SK-N-MC (cell line): ENCODE data around the gene FRMD4A.

ENCODE experiments used
- DNase-seq: peaks from one replicate; pipeline ENCODE4 v3.0.0-alpha.2; 2011; ENCODE audit warnings: low read depth, low spot score
- H3K27ac ChIP-seq: fragments of 200-600 bp; sonication (generic); 2 replicates; pipeline ENCODE4 v1.5.1; 2016; ENCODE audit warnings: mixed run types
- H3K36me3 ChIP-seq: fragments of 200-600 bp; sonication (generic); 2 replicates; pipeline ENCODE4 v1.6.1; 2017; ENCODE audit warnings: antibody characterized with exemption, low read length, mixed read lengths; ENCODE audit not compliant: insufficient read depth
- H3K4me3 ChIP-seq: fragments of 200-600 bp; sonication (generic); 2 replicates; pipeline ENCODE4 v1.5.1; 2016
- H3K9ac ChIP-seq: fragments of 200-600 bp; sonication (generic); 2 replicates; pipeline ENCODE4 v1.8.0; 2017; ENCODE audit warnings: mixed run types, mixed read lengths; ENCODE audit not compliant: insufficient read length
- H3K9me3 ChIP-seq: fragments of 200-600 bp; sonication (generic); 2 replicates; pipeline ENCODE4 v1.6.1; 2017; ENCODE audit warnings: low read depth, mild to moderate bottlenecking, antibody characterized with exemption, low read length, moderate library complexity, mixed read lengths
- EZH2 ChIP-seq: fragments of 200-600 bp; sonication (generic); IDR thresholded peaks from one replicate; pipeline ENCODE4 v1.6.1; 2017; ENCODE audit warnings: antibody characterized with exemption
- FOXP2 ChIP-seq: optimal IDR thresholded peaks from 2 replicates; pipeline ENCODE3; 2011; ENCODE audit warnings: mild to moderate bottlenecking, moderate library complexity; ENCODE audit not compliant: insufficient read depth; ENCODE audit errors: extremely low read length, control extremely low read depth
- POLR2AphosphoS5 ChIP-seq: IDR thresholded peaks from 2 replicates; pipeline ENCODE4 v1.6.1; 2012; ENCODE audit warnings: mild to moderate bottlenecking, low read depth, low read length, borderline replicate concordance

FRMD4A gene

DNA sequence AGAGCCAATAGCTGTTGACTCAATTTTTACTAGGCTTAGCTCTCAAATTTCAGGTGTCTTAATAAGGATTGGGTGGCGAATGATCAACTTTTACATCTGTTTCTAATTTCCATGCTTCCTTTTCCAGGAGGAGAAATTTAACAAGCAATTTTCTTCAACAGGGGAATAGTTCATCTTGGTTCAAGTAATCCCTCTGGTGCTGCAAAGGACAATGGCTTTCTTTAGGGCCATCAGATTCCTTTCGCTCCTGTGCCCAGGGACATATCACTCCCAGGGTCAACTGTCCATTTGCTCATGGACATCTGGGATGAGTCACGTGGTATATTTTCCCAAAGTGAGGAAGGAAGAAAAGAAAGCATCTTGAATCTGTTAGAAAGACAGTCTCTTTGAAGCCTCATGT, 313.3 kb downstream of the FRMD4A start:
- Histone ChIP-seq H3K9me3 (no peaks in the 10 kb centered on the region), H3K9ac (no peak overlapping the region), H3K27ac (no peak overlapping the region), H3K36me3 (no peaks in the 10 kb centered on the region), H3K4me3 (no peak overlapping the region)
- DNase-seq, result no peak
- no peak for TF ChIP-seq FOXP2
- TF ChIP-seq POLR2AphosphoS5, result no peak
- no peak for TF ChIP-seq EZH2

DNA sequence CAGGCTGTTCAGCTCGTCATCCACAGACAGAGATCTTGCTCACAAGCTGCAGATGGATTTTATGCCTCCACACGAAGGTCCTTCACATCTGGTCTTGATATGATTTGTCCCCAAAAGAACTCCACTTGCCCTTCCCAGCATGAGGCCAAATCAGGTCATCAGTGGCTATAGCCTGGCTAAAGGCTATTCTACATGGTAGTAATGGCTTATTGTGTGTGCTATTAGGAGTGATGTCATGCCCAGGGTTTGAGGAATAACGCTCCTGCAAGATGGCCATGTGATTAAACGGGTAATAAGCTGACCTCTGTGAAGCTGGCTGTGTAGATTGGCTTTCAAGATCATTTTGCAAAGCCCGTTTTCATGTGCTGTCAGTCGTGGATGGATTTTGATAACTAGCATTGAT, 313.8 kb downstream of the FRMD4A start:
- Histone ChIP-seq H3K4me3 (no peak overlapping the region), H3K9me3 (no peaks in the 10 kb centered on the region), H3K9ac (no peak overlapping the region), H3K27ac (no peak overlapping the region), H3K36me3 (no peaks in the 10 kb centered on the region)
- no peak for DNase-seq
- TF ChIP-seq EZH2 (no peak), POLR2AphosphoS5 (no peak), FOXP2 (no peak)

DNA sequence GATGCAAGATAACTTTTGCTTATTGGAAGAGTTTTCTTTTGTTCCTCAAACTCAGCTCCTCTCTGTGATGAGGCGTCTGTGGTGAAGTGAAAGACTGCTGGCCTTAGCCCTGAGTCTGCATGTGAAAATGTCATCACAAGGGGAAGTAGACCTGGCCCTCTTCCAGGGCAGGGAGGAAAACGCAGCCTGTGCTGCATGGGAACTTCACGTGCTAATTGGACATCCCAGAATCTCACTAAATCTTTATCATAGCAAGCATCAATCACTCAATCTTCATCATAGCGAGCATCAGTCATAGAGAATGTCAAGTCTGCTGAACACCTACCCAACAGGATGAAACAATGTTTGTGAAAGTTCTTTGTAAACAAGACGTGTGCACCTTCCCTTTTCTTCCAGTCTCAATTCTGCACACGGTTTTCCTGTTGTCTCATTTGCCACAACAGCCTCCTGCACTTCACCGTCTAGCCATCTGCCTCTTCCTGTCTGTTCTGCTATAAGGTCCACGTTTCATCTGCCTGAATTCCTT, 314.6 kb downstream of the FRMD4A start:
- no peak overlapping the region for H3K9ac ChIP-seq
- no peak for DNase-seq

DNA sequence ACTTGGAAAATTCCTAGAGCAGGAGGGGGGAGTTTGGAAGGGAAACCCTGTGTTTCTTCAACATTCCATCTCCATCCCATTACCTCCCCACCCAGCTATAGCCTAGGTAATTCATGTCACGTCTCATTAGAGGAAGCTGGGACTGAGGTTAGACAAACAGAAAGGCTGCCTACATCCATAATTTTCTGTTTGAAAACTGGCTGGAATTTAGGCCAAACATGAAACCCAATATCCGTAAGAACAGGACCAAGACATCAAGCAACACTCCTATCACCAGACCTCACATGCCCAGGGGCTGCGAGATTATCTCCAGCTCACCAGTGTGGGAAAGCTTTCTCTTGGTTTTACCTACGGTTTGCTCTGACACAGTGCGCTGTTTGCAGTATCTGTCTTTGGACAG, 316.3 kb downstream of the FRMD4A start:
- no peak for DNase-seq
- TF ChIP-seq EZH2, result no peak
- no peak for TF ChIP-seq POLR2AphosphoS5
- Histone ChIP-seq H3K27ac (no peak overlapping the region), H3K9ac (no peak overlapping the region), H3K9me3 (no peaks in the 10 kb centered on the region), H3K4me3 (no peak overlapping the region), H3K36me3 (no peaks in the 10 kb centered on the region)

More for the DNA sequence above, 314.6 kb downstream of the FRMD4A start:
- no peak for TF ChIP-seq EZH2
- TF ChIP-seq FOXP2, result no peak
- TF ChIP-seq POLR2AphosphoS5, result no peak
- no peak overlapping the region for H3K4me3 ChIP-seq
- no peaks in the 10 kb centered on the region for H3K9me3 ChIP-seq
- no peak overlapping the region for H3K27ac ChIP-seq
- no peaks in the 10 kb centered on the region for H3K36me3 ChIP-seq

DNA sequence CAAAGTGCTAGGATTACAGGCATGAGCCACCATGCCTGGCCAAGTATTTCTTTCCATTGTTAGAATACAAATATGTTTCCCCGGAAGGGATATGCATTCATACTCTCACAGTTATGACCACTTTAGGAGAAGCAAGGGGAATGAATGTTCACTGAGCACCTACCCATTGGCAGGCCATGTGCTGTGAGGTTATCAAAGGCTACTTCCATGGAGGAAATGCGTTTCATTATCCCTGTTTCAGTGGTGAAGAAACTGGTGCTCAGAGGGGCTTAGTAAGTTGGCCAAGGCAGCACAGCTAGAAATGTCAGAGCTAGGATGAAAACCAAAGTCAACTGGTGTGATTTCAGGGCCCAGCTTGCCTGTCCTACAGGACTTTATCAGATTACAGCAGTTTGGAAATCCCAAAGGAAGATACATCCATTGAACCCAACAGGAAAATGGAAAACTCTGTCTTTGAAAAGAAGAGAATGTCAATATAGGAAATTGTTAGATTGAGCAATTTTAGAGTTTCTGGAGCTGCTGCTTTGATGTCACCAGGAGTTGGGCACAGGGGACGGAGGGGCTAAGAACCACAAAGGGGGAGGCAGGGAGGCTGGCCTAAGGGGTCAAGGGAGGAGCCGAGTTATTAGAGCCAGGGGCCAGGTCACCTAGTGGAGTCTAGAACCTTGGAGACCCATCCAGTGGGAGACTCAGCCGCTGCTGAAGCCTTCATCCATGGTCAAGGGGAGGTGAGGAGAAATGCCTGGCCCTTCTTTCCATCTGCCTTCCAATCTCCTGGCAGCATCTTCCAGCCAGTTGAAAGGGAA, 319.8 kb downstream of the FRMD4A start:
- DNase-seq, result no peak
- H3K9ac ChIP-seq, result no peak overlapping the region
- TF ChIP-seq EZH2 (no peak), FOXP2 (no peak), POLR2AphosphoS5 (no peak)
- H3K27ac ChIP-seq, result no peak overlapping the region
- no peak overlapping the region for H3K4me3 ChIP-seq
- no peaks in the 10 kb centered on the region for H3K9me3 ChIP-seq
- H3K36me3 ChIP-seq, result no peaks in the 10 kb centered on the region

DNA sequence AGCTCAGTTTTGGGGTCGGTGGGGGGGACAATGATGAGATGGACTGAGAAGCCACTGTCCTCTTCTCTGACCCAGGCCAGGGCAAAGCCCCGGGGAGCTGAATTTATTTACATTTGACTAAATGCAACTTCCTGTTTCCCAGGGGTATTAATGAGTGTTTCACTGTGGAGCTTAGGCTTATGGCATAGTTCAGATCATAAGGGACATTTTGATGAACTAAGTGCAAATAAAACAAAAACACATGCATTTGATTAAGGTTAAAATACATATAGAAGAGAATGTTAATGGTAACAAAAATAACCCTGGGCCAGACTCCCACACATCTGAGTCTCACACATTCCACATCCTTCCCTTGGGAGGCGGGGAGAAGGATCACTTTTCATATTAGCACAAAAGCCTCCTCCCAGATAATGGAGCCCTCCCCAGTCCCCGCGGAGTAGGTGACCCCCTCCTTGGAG, 320.6 kb downstream of the FRMD4A start:
- Histone ChIP-seq H3K36me3 (no peaks in the 10 kb centered on the region), H3K27ac (no peak overlapping the region), H3K9me3 (no peaks in the 10 kb centered on the region), H3K9ac (no peak overlapping the region), H3K4me3 (peak overlapping the region; percentile 60)
- TF ChIP-seq FOXP2 (no peak), EZH2 (no peak), POLR2AphosphoS5 (no peak)
- DNase-seq, result no peak

DNA sequence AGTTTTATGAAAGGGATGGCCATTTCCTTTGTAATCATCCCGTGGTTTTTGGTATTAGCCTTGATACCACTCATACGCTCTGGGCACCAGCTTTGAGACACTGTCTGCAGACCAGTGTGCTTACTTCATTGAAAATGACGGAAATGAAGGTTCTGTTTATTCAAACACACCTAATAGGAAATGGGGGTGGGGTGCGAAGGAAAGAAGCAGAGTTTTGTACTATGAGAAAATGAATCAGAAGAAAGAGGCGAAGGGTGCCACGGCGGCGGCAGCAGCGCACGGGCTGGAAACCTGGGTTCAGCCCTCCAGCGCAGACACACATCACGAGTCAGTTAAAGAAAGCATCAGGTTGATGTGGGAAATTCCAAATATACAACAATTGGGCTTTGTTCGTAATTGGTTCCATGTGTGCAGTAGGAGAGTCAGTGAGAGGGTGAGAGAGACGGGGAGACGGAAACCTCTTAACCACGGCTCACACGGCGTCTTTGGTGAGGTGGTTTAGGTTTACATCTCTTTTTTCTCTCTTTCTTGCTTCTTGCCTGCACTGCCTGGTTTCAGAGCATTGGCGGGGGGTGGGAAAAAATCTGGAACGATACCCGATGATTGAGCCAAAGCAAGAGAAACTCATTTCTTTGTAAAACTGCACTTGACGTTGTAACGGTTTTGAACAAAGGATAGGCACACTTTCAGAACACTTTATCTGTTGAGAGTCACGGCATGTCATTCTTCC, 321.2 kb downstream of the FRMD4A start:
- Histone ChIP-seq H3K9me3 (no peaks in the 10 kb centered on the region), H3K27ac (no peak overlapping the region), H3K36me3 (no peaks in the 10 kb centered on the region), H3K4me3 (peak overlapping the region; percentile 60), H3K9ac (no peak overlapping the region)
- DNase-seq, result no peak
- no peak for TF ChIP-seq POLR2AphosphoS5
- no peak for TF ChIP-seq EZH2
- TF ChIP-seq FOXP2, result no peak

DNA sequence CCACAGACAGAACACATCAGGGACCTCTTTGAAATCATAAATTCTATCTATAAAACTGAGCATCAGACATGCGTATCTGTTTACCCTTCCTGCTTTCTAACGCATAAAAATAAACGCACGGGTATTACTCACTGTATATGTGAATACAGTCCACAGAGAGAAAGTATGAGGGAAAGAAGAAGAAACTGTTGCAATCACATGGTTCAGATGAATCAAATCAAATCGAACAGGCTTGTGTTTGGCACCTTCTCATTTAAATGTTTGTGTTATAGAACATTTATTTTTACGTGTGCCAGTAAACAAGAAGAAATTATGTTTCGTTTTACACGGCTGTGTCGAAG, 322.0 kb downstream of the FRMD4A start:
- Histone ChIP-seq H3K36me3 (no peaks in the 10 kb centered on the region), H3K27ac (no peak overlapping the region), H3K9ac (no peak overlapping the region), H3K9me3 (no peaks in the 10 kb centered on the region), H3K4me3 (peak overlapping the region; percentile 60)
- TF ChIP-seq POLR2AphosphoS5 (no peak), EZH2 (no peak), FOXP2 (no peak)
- no peak for DNase-seq

DNA sequence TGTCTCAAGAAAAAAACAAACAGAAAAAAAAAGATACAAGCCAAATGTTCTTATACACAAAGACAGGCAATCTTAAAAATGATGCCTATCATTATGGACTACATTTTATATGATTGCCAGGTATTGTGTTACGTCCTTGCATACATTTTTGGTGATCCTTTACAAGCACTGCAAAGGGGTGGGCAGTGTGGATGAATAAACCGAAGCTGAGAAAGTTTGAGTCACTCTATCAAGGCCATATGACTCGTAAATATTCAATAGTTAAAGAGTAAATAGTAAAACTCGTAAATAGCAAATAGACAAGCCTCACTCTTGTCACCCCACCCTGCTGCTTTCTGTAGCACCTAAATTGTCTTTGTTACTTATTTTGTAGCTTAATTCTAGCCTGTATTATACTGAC, 326.2 kb downstream of the FRMD4A start:
- TF ChIP-seq FOXP2 (no peak), POLR2AphosphoS5 (no peak), EZH2 (no peak)
- Histone ChIP-seq H3K9me3 (no peaks in the 10 kb centered on the region), H3K4me3 (no peak overlapping the region), H3K9ac (no peak overlapping the region), H3K36me3 (no peaks in the 10 kb centered on the region), H3K27ac (no peak overlapping the region)
- no peak for DNase-seq
